ENCODE data around the gene EIF2S2. TPM values are rescaled to one million over a fixed set of nuclear protein-coding genes. Genes with fewer than 3 reads are reported as not detected.

The EIF2S2 gene
- total RNA-seq, 6 experiments from 2014 or later, result 16.7 to 50.6 (median 30.8) TPM

DNA sequence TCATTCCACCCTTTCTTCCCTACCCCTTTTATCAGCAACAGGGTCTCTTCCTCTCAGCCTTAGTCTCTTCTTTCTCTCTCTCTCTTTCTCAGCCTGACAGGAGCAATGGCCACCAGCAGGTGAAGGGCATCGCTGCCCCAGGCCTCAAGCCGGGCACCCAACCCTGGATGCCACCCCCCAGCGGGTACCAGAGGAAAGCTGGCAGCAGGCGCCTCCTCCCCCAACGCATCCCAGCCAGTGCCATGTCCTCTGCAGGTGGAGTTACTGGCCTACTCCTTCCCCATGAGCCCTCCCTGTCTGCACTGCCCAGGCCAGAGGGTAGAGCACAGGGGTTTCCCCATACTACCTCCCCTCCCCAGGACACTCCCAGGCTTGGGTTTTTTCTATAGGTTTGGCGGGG, 32.2 kb downstream of the EIF2S2 start:
- WGBS (ENCODE audit: insufficient coverage, low coverage, low lambda C conversion rate, missing lambda C conversion rate), result 91% methylated on average over 6 of the region's 6 CpGs
- Histone ChIP-seq H3K36me3 (peaks cover 0 to 24% (median 0%) of the 10 kb centered on the region in 4 donors), H3K9me3 (no peaks in the 10 kb centered on the region), H3K27ac (no peak overlapping the region), H3K4me3 (no peak overlapping the region), H3K4me1 (no peaks in the 10 kb centered on the region), H3K27me3 (no peaks in the 10 kb centered on the region)
- TF ChIP-seq CTCF (IDR thresholded peaks at IDR 0.05) (no peak), POLR2A (IDR thresholded peaks at IDR 0.05) (no peak)
- intact Hi-C loops (cut with DNase I), result loop anchor here in 1 of 2 donors (10.0 kb wide), 2 partner anchors 45 to 165 kb away; no protein-coding TSS in a partner anchor
- ATAC-seq (no peak), DNase-seq (no peak)

DNA sequence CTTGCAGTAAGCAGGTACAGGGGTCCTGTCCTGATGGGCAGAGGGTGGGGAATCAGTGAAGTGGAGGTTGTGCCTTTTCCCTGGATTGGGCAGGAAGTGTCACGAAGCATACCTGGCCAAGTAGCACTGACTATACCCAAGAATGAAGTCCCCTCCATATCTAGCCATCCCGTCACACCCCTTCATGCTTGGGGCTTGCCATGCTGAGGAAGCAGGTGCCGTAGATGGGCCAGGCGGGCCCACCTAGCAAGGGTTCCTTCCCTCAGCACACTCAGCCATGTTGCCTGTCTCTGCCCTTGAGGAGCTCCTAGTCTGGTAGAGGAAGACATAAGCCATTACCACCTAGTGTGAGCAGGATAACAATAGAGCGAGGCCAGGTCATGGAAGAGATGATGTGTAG, 33.5 kb downstream of the EIF2S2 start:
- H3K9me3 ChIP-seq, result no peaks in the 10 kb centered on the region
- no peaks in the 10 kb centered on the region for H3K27me3 ChIP-seq
- no peak for TF ChIP-seq POLR2A (IDR thresholded peaks at IDR 0.05)
- TF ChIP-seq CTCF (IDR thresholded peaks at IDR 0.05), result no peak
- ATAC-seq, result no peak
- intact Hi-C loops (cut with DNase I), result loop anchor here in 1 of 2 donors (10.0 kb wide), 2 partner anchors 46 to 164 kb away; no protein-coding TSS in a partner anchor
- H3K4me3 ChIP-seq, result no peak overlapping the region
- DNase-seq, result no peak
- WGBS (ENCODE audit: insufficient coverage, low coverage, low lambda C conversion rate, missing lambda C conversion rate), result no CpG with 5 or more reads among the region's 5 CpGs
- H3K36me3 ChIP-seq, result peaks cover 0 to 28% (median 0%) of the 10 kb centered on the region in 4 donors
- no peaks in the 10 kb centered on the region for H3K4me1 ChIP-seq
- H3K27ac ChIP-seq, result no peak overlapping the region

GRCh38 chr20:34076952-34077351, 35.1 kb downstream of the EIF2S2 start:
- intact Hi-C loops (cut with DNase I), result loop anchor here in 1 of 2 donors (10.0 kb wide), 2 partner anchors 48 to 162 kb away; no protein-coding TSS in a partner anchor
- Histone ChIP-seq H3K27ac (no peak overlapping the region), H3K4me1 (no peaks in the 10 kb centered on the region), H3K36me3 (peaks cover 0 to 38% (median 4%) of the 10 kb centered on the region in 4 donors), H3K9me3 (no peaks in the 10 kb centered on the region), H3K4me3 (no peak overlapping the region), H3K27me3 (no peaks in the 10 kb centered on the region)
- no CpG with 5 or more reads among the region's 20 CpGs for WGBS (ENCODE audit: insufficient coverage, low coverage, low lambda C conversion rate, missing lambda C conversion rate)
- ATAC-seq, result no peak
- DNase-seq, result no peak
- TF ChIP-seq POLR2A (IDR thresholded peaks at IDR 0.05) (no peak), CTCF (IDR thresholded peaks at IDR 0.05) (no peak)

- Histone ChIP-seq H3K4me1 (no peaks in the 10 kb centered on the region), H3K9me3 (no peaks in the 10 kb centered on the region), H3K27ac (no peak overlapping the region), H3K36me3 (peaks cover 0 to 39% (median 4%) of the 10 kb centered on the region in 4 donors), H3K27me3 (no peaks in the 10 kb centered on the region), H3K4me3 (no peak overlapping the region)
- TF ChIP-seq POLR2A (IDR thresholded peaks at IDR 0.05) (no peak), CTCF (IDR thresholded peaks at IDR 0.05) (no peak)
- WGBS (ENCODE audit: insufficient coverage, low coverage, low lambda C conversion rate, missing lambda C conversion rate), result 73% methylated on average over 2 of the region's 16 CpGs
- no peak for DNase-seq
- no peak for ATAC-seq
- intact Hi-C loops (cut with DNase I), result loop anchor here in 1 of 2 donors (10.0 kb wide), 2 partner anchors 49 to 161 kb away; no protein-coding TSS in a partner anchor
Measured at GRCh38 chr20:34075647-34076046, 36.4 kb downstream of the EIF2S2 start.
